ENCODE data around the gene TPRG1.

Gene TPRG1

GRCh38 chr3:189171707-189172106 lies at the start of gene TPRG1:
TPRG1 (plus strand) TSS chr3:189171971; CDS start chr3:189207385, 35,414 bp downstream.
- in situ Hi-C loops (cut with MboI; ENCODE audit: low sequenced_read_pairs): no loop called here

GRCh38 chr3:189122110-189122509 lies 49.7 kb upstream of the TPRG1 start:
- in situ Hi-C loops (cut with MboI; ENCODE audit: low sequenced_read_pairs): no loop called here

GRCh38 chr3:189122526-189123205 lies 49.1 kb upstream of the TPRG1 start:
- in situ Hi-C loops (cut with MboI; ENCODE audit: low sequenced_read_pairs): no loop called here

GRCh38 chr3:189123595-189124387 lies 48.0 kb upstream of the TPRG1 start:
- in situ Hi-C loops (cut with MboI; ENCODE audit: low sequenced_read_pairs): no loop called here

- in situ Hi-C loops (cut with MboI; ENCODE audit: low sequenced_read_pairs): no loop called here
These were observed 39.5 kb upstream of the TPRG1 start for GRCh38 chr3:189132231-189132671.

- in situ Hi-C loops (cut with MboI; ENCODE audit: low sequenced_read_pairs): no loop called here
These were observed 38.9 kb upstream of the TPRG1 start for GRCh38 chr3:189132839-189133238.

GRCh38 chr3:189133768-189134167 lies 38.0 kb upstream of the TPRG1 start:
- in situ Hi-C loops (cut with MboI; ENCODE audit: low sequenced_read_pairs): no loop called here

GRCh38 chr3:189137416-189137815 lies 34.4 kb upstream of the TPRG1 start:
- in situ Hi-C loops (cut with MboI; ENCODE audit: low sequenced_read_pairs): no loop called here

GRCh38 chr3:189138901-189139610 lies 32.7 kb upstream of the TPRG1 start:
- in situ Hi-C loops (cut with MboI; ENCODE audit: low sequenced_read_pairs): no loop called here

- in situ Hi-C loops (cut with MboI; ENCODE audit: low sequenced_read_pairs): no loop called here
These were observed 32.2 kb upstream of the TPRG1 start for GRCh38 chr3:189139611-189139940.

- in situ Hi-C loops (cut with MboI; ENCODE audit: low sequenced_read_pairs): loop anchor here (10.0 kb wide), 2 partner anchors 188 to 1408 kb away; no protein-coding TSS in a partner anchor
These were observed 29.2 kb upstream of the TPRG1 start for GRCh38 chr3:189142527-189142926.

- in situ Hi-C loops (cut with MboI; ENCODE audit: low sequenced_read_pairs): loop anchor here (10.0 kb wide), 2 partner anchors 189 to 1409 kb away; no protein-coding TSS in a partner anchor
These were observed 28.4 kb upstream of the TPRG1 start for GRCh38 chr3:189143321-189143720.

GRCh38 chr3:189143771-189144170 lies 28.0 kb upstream of the TPRG1 start:
- in situ Hi-C loops (cut with MboI; ENCODE audit: low sequenced_read_pairs): loop anchor here (10.0 kb wide), 2 partner anchors 189 to 1409 kb away; no protein-coding TSS in a partner anchor

- in situ Hi-C loops (cut with MboI; ENCODE audit: low sequenced_read_pairs): loop anchor here (10.0 kb wide), 2 partner anchors 190 to 1410 kb away; no protein-coding TSS in a partner anchor
These were observed 27.1 kb upstream of the TPRG1 start for GRCh38 chr3:189144645-189145044.

- in situ Hi-C loops (cut with MboI; ENCODE audit: low sequenced_read_pairs): loop anchor here (10.0 kb wide), 2 partner anchors 192 to 1412 kb away; no protein-coding TSS in a partner anchor
These were observed 24.9 kb upstream of the TPRG1 start for GRCh38 chr3:189146848-189147247.

- in situ Hi-C loops (cut with MboI; ENCODE audit: low sequenced_read_pairs): loop anchor here (10.0 kb wide), 2 partner anchors 193 to 1413 kb away; no protein-coding TSS in a partner anchor
These were observed 23.7 kb upstream of the TPRG1 start for GRCh38 chr3:189148081-189148507.

- in situ Hi-C loops (cut with MboI; ENCODE audit: low sequenced_read_pairs): loop anchor here (10.0 kb wide), 2 partner anchors 194 to 1414 kb away; no protein-coding TSS in a partner anchor
These were observed 22.6 kb upstream of the TPRG1 start for GRCh38 chr3:189149203-189149602.

- in situ Hi-C loops (cut with MboI; ENCODE audit: low sequenced_read_pairs): no loop called here
These were observed 14.4 kb upstream of the TPRG1 start for GRCh38 chr3:189157232-189158007.

GRCh38 chr3:189158034-189158433 lies 13.7 kb upstream of the TPRG1 start:
- in situ Hi-C loops (cut with MboI; ENCODE audit: low sequenced_read_pairs): no loop called here
